ENCODE results near the gene CAPN14.

DNA sequence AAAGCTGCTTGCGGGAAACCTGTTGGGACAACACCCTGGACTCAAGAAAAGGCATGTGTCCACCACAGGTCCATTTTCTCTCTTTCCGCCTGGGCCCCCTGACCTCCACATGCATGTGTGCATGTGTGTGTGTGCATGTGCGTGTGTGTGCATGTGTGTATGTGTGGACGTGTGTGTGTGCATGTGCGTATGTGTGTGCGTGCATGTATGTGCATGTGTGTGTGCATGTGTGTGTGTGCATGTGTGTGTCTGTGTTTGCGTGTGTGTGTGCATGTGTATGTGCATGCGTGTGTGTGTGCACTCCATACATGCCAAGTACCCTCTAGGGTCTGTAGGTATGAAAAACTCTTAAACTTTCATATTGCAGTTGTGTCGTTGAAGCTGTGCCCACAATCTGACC lies 16.3 kb downstream of the CAPN14 start:
- TF ChIP-seq, protein P1, sequence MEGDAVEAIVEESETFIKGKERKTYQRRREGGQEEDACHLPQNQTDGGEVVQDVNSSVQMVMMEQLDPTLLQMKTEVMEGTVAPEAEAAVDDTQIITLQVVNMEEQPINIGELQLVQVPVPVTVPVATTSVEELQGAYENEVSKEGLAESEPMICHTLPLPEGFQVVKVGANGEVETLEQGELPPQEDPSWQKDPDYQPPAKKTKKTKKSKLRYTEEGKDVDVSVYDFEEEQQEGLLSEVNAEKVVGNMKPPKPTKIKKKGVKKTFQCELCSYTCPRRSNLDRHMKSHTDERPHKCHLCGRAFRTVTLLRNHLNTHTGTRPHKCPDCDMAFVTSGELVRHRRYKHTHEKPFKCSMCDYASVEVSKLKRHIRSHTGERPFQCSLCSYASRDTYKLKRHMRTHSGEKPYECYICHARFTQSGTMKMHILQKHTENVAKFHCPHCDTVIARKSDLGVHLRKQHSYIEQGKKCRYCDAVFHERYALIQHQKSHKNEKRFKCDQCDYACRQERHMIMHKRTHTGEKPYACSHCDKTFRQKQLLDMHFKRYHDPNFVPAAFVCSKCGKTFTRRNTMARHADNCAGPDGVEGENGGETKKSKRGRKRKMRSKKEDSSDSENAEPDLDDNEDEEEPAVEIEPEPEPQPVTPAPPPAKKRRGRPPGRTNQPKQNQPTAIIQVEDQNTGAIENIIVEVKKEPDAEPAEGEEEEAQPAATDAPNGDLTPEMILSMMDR (IDR thresholded peaks at IDR 0.05), result no peak
- no peak for TF ChIP-seq POLR2A (IDR thresholded peaks at IDR 0.05)

Data from testis (tissue), 2 donors.